PC-9 (cell line): Measurements from ENCODE around the gene UPF3A.

Source experiments
- EZH2 ChIP-seq: fragments of 200-600 bp; sonication (generic); IDR thresholded peaks from 2 replicates; pipeline ENCODE4 v1.8.0; 2017; ENCODE audit warnings: antibody characterized with exemption, low read depth
- TF ChIP-seq, protein P1 (sequence below): fragments of 200-600 bp; sonication (generic); conservative IDR thresholded peaks from 2 replicates; pipeline ENCODE4 v1.6.1; 2017; ENCODE audit warnings: mixed run types, antibody characterized with exemption, mild to moderate bottlenecking, moderate library complexity

DNA sequence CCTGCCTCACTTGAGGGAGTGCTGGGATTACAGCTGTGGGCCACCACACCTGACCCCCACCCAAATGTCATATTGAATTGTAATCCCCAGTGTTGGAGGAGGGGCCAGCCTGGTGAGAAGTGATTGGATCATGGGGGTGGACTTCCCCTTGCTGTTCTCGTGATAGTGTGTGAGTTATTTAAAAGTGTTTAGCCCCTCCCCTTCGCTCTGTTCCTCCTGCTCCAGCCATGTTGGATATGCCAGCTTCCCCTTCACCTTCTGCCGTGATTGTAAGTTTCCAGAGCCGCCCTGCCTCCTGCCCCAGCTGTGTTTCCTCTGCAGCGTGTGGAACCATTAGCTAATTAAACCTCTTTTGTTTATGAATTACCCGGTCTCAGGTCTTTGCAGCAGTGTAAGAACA, 46.6 kb downstream of the UPF3A start:
- TF ChIP-seq, protein P1, sequence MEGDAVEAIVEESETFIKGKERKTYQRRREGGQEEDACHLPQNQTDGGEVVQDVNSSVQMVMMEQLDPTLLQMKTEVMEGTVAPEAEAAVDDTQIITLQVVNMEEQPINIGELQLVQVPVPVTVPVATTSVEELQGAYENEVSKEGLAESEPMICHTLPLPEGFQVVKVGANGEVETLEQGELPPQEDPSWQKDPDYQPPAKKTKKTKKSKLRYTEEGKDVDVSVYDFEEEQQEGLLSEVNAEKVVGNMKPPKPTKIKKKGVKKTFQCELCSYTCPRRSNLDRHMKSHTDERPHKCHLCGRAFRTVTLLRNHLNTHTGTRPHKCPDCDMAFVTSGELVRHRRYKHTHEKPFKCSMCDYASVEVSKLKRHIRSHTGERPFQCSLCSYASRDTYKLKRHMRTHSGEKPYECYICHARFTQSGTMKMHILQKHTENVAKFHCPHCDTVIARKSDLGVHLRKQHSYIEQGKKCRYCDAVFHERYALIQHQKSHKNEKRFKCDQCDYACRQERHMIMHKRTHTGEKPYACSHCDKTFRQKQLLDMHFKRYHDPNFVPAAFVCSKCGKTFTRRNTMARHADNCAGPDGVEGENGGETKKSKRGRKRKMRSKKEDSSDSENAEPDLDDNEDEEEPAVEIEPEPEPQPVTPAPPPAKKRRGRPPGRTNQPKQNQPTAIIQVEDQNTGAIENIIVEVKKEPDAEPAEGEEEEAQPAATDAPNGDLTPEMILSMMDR = no peak
- TF ChIP-seq EZH2 = no peak
